ENCODE measurements around the gene PRDM15.
A peak's percentile ranks its signal among the peaks of the same experiment; 100 is the strongest.

Gene PRDM15

GRCh38 chr21:41761211-41761933, 117.8 kb downstream of the PRDM15 start:
- peak; percentile 87 to 95 (median 94) for DNase-seq

- no peak for DNase-seq
Measured at GRCh38 chr21:41760411-41760810, 118.7 kb downstream of the PRDM15 start.

- DNase-seq: no peak
Measured at GRCh38 chr21:41759926-41760325, 119.2 kb downstream of the PRDM15 start.

DNA sequence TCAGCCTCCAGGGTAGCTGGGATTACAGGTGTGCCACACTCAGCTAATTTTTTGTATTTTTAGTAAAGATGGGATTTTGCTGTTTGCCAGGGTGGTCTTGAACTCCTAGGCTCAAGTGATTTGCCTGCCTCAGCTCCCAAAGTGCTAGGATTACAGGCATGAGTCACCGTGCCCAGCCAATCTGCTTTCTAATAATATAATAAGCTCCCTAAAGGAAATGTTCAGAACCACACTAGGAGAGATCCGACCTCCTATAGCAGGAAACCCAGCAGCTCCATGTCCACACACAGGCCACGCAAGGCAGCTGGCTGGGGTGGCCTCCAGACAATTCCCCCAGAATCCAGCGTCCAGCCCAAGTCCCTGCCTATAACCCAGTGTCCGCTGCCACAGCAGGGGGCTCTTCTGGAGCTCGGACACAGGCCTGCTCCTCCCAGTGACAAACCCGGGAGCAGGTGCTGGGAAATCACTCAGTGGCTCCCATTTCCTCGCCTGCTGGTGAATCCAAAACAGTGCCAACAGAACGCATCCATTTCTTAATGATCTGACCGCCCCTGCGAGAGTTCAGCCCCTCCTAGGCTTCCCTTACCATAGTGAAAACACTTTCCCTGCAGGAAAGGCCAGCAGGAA, 119.8 kb downstream of the PRDM15 start:
- no peak for DNase-seq

DNA sequence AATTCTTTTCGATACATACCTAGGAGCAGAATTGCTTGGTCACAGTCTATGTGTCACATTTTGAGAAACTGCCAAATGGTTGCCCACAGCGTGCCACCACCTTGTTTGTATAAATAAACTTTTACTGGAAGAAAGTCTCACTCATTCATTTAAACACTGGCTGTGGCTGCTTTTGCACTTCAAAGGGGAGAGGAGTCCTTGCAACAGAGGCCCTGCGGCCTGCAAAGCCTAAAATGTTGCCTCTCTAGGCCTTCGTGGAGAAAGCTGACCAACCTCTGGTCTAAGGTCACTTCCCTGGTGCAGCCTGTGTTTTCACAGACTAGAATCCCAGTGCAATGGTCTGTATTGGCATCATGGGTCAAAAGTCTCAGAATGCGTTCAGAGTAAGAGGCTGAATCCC, 120.6 kb downstream of the PRDM15 start:
- no peak for DNase-seq

- DNase-seq: no peak
Measured at GRCh38 chr21:41755934-41756773, 123.0 kb downstream of the PRDM15 start.

DNA sequence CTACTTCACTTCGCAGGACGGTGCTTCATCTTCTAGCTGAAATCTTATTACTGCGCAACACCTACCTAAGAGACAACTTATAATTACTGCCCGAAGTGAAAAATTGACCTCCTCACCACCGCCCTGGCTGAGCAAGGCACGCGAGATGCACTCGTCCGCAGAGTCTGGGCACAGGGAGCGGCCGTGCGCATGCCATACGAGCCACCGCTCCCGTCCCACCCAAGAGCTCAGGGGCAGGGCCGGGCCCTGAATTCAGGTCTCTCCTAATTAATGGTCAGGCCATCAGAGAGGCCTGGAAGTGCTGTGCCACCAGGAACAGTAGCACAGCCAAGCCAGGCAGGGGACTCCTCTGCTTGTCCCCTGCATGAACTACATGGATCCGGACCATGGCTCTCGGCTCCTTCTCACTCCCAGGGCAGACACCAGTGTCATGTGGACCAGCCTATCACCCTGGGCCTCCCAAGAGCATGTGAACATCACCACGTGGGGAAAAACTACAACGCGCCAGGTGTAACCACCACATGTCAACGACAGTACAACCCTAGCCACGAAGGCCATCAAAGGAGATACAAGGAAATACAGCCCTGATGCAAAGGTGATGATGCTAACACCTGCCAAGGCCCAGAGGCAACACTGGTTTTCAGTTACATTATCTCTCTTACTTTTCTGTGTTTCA, 123.7 kb downstream of the PRDM15 start:
- DNase-seq: no peak

DNA sequence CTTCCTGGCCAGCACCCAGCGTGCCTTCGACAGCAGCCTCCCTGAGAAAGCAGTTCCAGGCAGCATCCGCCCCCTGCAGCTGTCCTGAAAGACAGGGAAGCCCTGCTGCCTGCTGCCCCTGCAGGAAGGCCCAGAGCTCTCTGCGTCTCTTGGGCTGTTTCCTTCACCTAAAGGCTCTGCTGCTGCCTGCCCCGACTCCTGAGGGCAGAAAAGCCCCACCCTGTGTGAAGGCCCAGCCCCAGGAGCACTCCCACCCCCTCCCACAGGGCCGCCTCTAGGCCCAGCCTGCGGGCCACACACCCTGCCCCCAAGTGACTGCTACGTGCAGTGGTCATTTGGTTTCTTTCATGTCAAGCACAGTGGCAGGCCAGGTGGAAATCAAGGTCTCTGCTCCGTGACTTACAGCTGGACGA, 124.7 kb downstream of the PRDM15 start:
- DNase-seq: no peak

DNA sequence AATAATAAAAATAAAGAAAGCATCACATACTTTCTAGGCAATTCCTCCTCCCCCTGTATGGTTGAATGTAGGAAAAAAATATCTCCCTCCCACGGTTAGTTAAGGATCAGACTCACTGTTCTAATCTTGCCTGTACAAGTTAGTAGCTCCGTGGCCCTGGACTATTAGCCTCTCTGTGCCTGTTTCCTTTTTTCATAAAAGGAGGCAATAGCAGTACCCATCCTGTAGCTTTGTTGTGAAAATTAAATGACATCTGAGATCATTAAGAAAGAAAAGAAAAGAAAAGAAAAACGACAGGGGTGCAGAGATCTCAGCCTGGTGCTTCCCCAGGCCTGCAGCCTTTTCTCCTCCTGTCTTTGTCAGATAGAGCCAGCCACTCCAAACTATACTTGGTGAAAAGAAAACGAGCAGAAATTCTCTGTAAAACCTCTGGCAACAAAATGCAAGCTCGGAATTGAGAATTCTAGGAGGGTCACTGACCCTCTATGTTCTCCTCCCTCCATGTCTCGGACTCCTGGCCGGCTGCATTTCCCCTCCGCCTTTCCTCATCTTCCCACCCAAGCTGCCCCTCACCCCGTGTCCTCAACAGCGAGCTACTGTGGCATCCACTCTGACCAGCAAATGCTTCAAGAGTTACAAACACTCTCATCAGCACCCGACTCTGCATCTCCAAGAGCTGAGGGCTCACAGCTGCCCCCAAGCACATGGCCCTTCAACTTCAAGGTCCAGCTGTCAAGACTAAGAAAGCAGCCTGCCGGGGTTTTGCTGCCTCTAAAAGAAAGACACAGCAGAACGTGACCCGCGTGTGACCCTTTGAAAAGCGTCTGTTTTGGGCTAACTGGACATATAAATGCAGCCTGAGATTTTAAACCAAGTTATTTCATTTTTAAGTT, 125.9 kb downstream of the PRDM15 start:
- DNase-seq: no peak

GRCh38 chr21:41752231-41752681, 126.9 kb downstream of the PRDM15 start:
- DNase-seq: peak in 2 of 4 experiments; percentile 17 to 18

DNA sequence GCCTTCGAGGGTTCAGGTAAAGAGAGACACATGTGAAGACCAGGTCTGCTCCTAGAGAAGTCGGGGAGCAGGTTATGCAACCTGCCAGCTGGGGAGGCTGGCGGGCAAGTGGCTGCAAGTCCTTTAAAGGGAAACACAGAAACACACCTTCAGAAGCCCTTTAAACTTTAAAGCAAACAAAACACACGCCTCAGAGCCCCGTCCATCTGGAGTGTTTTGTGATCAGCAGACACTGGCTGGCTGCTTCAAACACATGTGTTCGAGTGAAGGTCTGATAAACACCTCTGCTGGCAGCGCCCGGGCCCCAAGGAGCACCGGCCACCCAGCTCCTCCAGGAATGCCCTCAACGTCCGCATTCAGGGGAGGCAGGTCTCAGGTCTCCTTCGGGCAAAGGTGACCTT, 127.5 kb downstream of the PRDM15 start:
- DNase-seq: no peak

- no peak for DNase-seq
Measured at GRCh38 chr21:41750532-41751151, 128.5 kb downstream of the PRDM15 start.

- no peak for DNase-seq
Measured at GRCh38 chr21:41750051-41750450, 129.1 kb downstream of the PRDM15 start.

GRCh38 chr21:41749286-41749685, 129.9 kb downstream of the PRDM15 start:
- no peak for DNase-seq

Measured in suppressor macrophage (primary cell).